GM12878 (cell line): ENCODE measurements around the gene GOLGA2. TPM values are rescaled to one million over a fixed set of nuclear protein-coding genes. Genes with fewer than 3 reads are reported as not detected.

Source experiments
- ATF7 ChIP-seq: fragments of 450-650 bp; IDR thresholded peaks from 2 replicates; pipeline ENCODE4 v1.6.1; 2016; ENCODE audit warnings: low read depth, mild to moderate bottlenecking
- BCL11A ChIP-seq: IDR thresholded peaks from 2 replicates; pipeline ENCODE4 v1.6.1; 2011; ENCODE audit warnings: low read depth, low read length
- CBX3 ChIP-seq: fragments of 200-600 bp; sonication (generic); IDR thresholded peaks from 2 replicates; pipeline ENCODE4 v1.6.1; 2016; ENCODE audit warnings: low read depth, borderline replicate concordance
- CHD4 ChIP-seq: fragments of 200-600 bp; sonication (generic); IDR thresholded peaks from 2 replicates; pipeline ENCODE4 v1.6.1; 2016; ENCODE audit warnings: mild to moderate bottlenecking
- CREB1 ChIP-seq: IDR thresholded peaks from 2 replicates; pipeline ENCODE4 v1.6.1; 2012; ENCODE audit warnings: low read depth, mild to moderate bottlenecking, inconsistent platforms
- CREM ChIP-seq: IDR thresholded peaks from 2 replicates; pipeline ENCODE4 v1.6.1; 2014; ENCODE audit warnings: antibody characterized with exemption, low read depth
- EGR1 ChIP-seq, 2 experiments: IDR thresholded peaks; 1 replicate in 1 of 2; 2 replicates in 1 of 2; pipeline ENCODE4 v1.6.1; 2011 to 2012; ENCODE audit warnings: low read depth in 2 of 2, low read length in 2 of 2, borderline replicate concordance in 1 of 2, mild to moderate bottlenecking in 1 of 2, moderate library complexity in 1 of 2
- FOS ChIP-seq: IDR thresholded peaks from 3 replicates; pipeline ENCODE4 v1.6.1; 2011; ENCODE audit warnings: borderline replicate concordance; ENCODE audit not compliant: insufficient read length; ENCODE audit errors: extremely low read depth
- HDGF ChIP-seq: fragments of 450-650 bp; IDR thresholded peaks from 2 replicates; pipeline ENCODE4 v1.6.1; 2016; ENCODE audit warnings: antibody characterized with exemption
- JUND ChIP-seq: IDR thresholded peaks from 2 replicates; pipeline ENCODE4 v1.6.1; 2012; ENCODE audit warnings: low read depth, mild to moderate bottlenecking, low read length, improper control_type of control experiment, moderate library complexity
- NFXL1 ChIP-seq: fragments of 450-650 bp; IDR thresholded peaks from 2 replicates; pipeline ENCODE4 v1.6.1; 2017; ENCODE audit warnings: antibody characterized with exemption, mild to moderate bottlenecking, borderline replicate concordance
- NR2C2 ChIP-seq: IDR thresholded peaks from 2 replicates; pipeline ENCODE4 v1.6.1; 2011; ENCODE audit warnings: borderline replicate concordance, low read depth; ENCODE audit not compliant: control insufficient read depth, insufficient read length
- PAX5 ChIP-seq: IDR thresholded peaks from 2 replicates; pipeline ENCODE4 v1.6.1; 2011; ENCODE audit warnings: low read depth, low read length, borderline replicate concordance
- SMARCA5 ChIP-seq: fragments of 450-650 bp; IDR thresholded peaks from 2 replicates; pipeline ENCODE4 v1.6.1; 2017; ENCODE audit warnings: mild to moderate bottlenecking
- TCF7 ChIP-seq: IDR thresholded peaks from 2 replicates; pipeline ENCODE4 v1.6.1; 2014; ENCODE audit warnings: antibody characterized with exemption, borderline replicate concordance
- polyA plus RNA-seq, 11 experiments: library from polyadenylated mRNA; depleted of rRNA in 4 of 11; unstranded in 6 of 11; stranded (reverse) in 5 of 11; fragments of >200 nt; fragmentation: Nextera tagmentation in 4 of 11; fragmentation: Illumina TruSeq in 1 of 11; extraction: Ambion mirVana in 4 of 11; extraction: Trizol in 1 of 11; gene quantifications; 1 replicate in 1 of 11; 2 replicates in 10 of 11; pipeline versions ENCODE4 v1.2.1 to v1.2.3, GENCODE V29; 2011 to 2016; ENCODE audit warnings: inconsistent platforms in 2 of 11, missing spikeins in 2 of 11, low read depth in 1 of 11
- total RNA-seq, 4 experiments: library from RNA; depleted of rRNA in 3 of 4; stranded (reverse); fragments of >200 nt in 3 of 4; fragmentation: Illumina TruSeq in 1 of 4; extraction: Trizol in 1 of 4; gene quantifications; 2 replicates each; pipeline versions ENCODE4 v1.2.1 to v1.2.3, GENCODE V29; 2013 to 2021
- TF ChIP-seq, protein P1 (sequence below): IDR thresholded peaks from 2 replicates; pipeline ENCODE4 v1.6.1; 2012; ENCODE audit warnings: low read depth, low read length, improper control_type of control experiment
- TF ChIP-seq, protein P2 (sequence below): fragments of 450-650 bp; formaldehyde crosslinking; IDR thresholded peaks from 2 replicates; pipeline ENCODE4 v1.4.0; 2020; ENCODE audit warnings: mild to moderate bottlenecking, moderate library complexity
- TF ChIP-seq, protein P3 (sequence below): fragments of 450-650 bp; IDR thresholded peaks from 2 replicates; pipeline ENCODE4 v1.6.1; 2017; ENCODE audit warnings: mild to moderate bottlenecking, moderate library complexity
- TF ChIP-seq, protein P4 (sequence below): fragments of 150-350 bp; IDR thresholded peaks from 2 replicates; pipeline ENCODE4 v1.6.1; 2016; ENCODE audit warnings: low read depth, low read length

The GOLGA2 gene
- total and polyA plus RNA-seq, 10 of the 15 experiments (the other 5 are each of a cell fraction or from before 2014, with no cell fraction given), result 5.9 to 32.6 (median 19.7) TPM

DNA sequence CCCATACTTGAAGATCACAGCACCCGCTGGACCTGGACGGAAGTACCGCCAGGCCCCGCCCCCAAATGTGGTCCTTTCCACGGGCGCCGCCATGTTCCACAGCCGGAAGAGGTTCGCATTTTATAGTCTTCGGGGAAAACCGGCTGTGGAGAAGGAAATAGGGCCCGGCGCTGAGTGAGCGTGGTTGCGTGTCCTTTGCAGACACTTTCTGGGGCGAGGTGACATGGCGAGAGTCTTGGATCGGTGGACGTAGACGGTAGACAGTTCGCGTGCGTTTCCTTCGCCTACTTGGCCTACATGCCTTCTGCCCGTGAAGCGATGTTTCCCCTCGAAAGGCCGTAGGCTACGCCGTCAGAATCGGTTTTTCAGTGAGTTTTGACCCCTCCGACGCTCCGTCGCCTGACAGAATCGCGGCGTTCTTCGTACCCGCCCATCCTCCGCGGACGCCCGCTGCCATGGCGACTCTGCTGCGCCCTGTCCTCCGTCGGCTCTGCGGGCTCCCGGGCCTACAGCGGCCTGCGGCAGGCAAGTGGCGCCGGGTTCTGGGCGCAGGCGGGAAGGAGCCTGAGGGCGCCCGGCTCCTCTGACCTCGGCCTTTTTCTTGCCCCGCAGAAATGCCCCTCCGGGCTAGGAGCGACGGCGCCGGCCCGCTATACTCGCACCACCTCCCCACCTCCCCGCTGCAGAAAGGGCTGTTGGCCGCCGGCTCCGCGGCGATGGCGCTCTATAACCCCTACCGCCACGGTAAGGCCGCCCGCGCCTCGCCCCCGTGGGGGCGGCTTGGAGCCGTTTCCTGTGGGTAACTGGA, 46.8 kb upstream of the GOLGA2 start, which contains the start of the genes COQ4 and TRUB2 (continued):
- peak; percentile 72 to 79; a peak in 2 of 3 replicates for TF ChIP-seq EGR1 (IDR thresholded peaks at IDR 0.05; ENCODE audit: borderline replicate concordance in 1 of 2, low read depth in 2 of 2, low read length in 2 of 2)
- no peak for TF ChIP-seq JUND
- TF ChIP-seq PAX5, result no peak
- TF ChIP-seq BCL11A, result no peak
- TF ChIP-seq, protein P1, sequence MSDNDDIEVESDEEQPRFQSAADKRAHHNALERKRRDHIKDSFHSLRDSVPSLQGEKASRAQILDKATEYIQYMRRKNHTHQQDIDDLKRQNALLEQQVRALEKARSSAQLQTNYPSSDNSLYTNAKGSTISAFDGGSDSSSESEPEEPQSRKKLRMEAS, result peak; percentile 100
- TF ChIP-seq CBX3, result no peak
- TF ChIP-seq FOS, result no peak
- peak; percentile 90; the same call in 1 of the 2 replicates for TF ChIP-seq HDGF
- TF ChIP-seq, protein P2, sequence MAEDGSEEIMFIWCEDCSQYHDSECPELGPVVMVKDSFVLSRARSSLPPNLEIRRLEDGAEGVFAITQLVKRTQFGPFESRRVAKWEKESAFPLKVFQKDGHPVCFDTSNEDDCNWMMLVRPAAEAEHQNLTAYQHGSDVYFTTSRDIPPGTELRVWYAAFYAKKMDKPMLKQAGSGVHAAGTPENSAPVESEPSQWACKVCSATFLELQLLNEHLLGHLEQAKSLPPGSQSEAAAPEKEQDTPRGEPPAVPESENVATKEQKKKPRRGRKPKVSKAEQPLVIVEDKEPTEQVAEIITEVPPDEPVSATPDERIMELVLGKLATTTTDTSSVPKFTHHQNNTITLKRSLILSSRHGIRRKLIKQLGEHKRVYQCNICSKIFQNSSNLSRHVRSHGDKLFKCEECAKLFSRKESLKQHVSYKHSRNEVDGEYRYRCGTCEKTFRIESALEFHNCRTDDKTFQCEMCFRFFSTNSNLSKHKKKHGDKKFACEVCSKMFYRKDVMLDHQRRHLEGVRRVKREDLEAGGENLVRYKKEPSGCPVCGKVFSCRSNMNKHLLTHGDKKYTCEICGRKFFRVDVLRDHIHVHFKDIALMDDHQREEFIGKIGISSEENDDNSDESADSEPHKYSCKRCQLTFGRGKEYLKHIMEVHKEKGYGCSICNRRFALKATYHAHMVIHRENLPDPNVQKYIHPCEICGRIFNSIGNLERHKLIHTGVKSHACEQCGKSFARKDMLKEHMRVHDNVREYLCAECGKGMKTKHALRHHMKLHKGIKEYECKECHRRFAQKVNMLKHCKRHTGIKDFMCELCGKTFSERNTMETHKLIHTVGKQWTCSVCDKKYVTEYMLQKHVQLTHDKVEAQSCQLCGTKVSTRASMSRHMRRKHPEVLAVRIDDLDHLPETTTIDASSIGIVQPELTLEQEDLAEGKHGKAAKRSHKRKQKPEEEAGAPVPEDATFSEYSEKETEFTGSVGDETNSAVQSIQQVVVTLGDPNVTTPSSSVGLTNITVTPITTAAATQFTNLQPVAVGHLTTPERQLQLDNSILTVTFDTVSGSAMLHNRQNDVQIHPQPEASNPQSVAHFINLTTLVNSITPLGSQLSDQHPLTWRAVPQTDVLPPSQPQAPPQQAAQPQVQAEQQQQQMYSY, result no peak
- TF ChIP-seq, protein P3, sequence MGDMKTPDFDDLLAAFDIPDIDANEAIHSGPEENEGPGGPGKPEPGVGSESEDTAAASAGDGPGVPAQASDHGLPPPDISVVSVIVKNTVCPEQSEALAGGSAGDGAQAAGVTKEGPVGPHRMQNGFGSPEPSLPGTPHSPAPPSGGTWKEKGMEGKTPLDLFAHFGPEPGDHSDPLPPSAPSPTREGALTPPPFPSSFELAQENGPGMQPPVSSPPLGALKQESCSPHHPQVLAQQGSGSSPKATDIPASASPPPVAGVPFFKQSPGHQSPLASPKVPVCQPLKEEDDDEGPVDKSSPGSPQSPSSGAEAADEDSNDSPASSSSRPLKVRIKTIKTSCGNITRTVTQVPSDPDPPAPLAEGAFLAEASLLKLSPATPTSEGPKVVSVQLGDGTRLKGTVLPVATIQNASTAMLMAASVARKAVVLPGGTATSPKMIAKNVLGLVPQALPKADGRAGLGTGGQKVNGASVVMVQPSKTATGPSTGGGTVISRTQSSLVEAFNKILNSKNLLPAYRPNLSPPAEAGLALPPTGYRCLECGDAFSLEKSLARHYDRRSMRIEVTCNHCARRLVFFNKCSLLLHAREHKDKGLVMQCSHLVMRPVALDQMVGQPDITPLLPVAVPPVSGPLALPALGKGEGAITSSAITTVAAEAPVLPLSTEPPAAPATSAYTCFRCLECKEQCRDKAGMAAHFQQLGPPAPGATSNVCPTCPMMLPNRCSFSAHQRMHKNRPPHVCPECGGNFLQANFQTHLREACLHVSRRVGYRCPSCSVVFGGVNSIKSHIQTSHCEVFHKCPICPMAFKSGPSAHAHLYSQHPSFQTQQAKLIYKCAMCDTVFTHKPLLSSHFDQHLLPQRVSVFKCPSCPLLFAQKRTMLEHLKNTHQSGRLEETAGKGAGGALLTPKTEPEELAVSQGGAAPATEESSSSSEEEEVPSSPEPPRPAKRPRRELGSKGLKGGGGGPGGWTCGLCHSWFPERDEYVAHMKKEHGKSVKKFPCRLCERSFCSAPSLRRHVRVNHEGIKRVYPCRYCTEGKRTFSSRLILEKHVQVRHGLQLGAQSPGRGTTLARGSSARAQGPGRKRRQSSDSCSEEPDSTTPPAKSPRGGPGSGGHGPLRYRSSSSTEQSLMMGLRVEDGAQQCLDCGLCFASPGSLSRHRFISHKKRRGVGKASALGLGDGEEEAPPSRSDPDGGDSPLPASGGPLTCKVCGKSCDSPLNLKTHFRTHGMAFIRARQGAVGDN, result no peak
- TF ChIP-seq NR2C2, result no peak
- TF ChIP-seq CREM, result peak; percentile 86
- TF ChIP-seq, protein P4, sequence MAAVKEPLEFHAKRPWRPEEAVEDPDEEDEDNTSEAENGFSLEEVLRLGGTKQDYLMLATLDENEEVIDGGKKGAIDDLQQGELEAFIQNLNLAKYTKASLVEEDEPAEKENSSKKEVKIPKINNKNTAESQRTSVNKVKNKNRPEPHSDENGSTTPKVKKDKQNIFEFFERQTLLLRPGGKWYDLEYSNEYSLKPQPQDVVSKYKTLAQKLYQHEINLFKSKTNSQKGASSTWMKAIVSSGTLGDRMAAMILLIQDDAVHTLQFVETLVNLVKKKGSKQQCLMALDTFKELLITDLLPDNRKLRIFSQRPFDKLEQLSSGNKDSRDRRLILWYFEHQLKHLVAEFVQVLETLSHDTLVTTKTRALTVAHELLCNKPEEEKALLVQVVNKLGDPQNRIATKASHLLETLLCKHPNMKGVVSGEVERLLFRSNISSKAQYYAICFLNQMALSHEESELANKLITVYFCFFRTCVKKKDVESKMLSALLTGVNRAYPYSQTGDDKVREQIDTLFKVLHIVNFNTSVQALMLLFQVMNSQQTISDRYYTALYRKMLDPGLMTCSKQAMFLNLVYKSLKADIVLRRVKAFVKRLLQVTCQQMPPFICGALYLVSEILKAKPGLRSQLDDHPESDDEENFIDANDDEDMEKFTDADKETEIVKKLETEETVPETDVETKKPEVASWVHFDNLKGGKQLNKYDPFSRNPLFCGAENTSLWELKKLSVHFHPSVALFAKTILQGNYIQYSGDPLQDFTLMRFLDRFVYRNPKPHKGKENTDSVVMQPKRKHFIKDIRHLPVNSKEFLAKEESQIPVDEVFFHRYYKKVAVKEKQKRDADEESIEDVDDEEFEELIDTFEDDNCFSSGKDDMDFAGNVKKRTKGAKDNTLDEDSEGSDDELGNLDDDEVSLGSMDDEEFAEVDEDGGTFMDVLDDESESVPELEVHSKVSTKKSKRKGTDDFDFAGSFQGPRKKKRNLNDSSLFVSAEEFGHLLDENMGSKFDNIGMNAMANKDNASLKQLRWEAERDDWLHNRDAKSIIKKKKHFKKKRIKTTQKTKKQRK, result no peak; the same call in 1 of the 2 replicates
- peak; percentile 83 for TF ChIP-seq CREB1
- peak; percentile 87 for TF ChIP-seq ATF7
- TF ChIP-seq SMARCA5, result no peak
- TF ChIP-seq NFXL1, result no peak
- no peak for TF ChIP-seq CHD4
- TF ChIP-seq TCF7, result no peak; the same call in 1 of the 2 replicates
